ENCODE measurements around the gene LARGE2.

DNA sequence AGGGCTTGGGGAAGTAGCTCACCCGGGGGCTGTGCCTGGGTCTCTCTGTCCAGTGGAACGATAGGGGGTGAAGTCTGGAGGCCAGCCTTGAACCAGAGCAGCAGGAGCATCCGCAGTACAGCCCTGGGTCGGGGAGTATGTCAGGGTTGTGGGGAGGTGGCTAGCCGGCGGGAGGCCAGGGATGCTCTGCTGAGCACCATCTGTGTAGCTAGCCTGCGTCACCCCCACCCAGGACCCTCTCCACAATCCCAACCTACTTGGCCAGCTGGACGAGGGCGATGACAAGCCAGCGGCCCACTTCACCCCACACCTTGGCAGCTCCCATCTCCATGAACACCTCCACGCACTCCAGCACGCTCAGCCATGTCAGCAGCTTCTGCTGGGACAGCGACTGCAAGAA is 7.0 kb upstream of the LARGE2 start:
- TF ChIP-seq, protein P1, sequence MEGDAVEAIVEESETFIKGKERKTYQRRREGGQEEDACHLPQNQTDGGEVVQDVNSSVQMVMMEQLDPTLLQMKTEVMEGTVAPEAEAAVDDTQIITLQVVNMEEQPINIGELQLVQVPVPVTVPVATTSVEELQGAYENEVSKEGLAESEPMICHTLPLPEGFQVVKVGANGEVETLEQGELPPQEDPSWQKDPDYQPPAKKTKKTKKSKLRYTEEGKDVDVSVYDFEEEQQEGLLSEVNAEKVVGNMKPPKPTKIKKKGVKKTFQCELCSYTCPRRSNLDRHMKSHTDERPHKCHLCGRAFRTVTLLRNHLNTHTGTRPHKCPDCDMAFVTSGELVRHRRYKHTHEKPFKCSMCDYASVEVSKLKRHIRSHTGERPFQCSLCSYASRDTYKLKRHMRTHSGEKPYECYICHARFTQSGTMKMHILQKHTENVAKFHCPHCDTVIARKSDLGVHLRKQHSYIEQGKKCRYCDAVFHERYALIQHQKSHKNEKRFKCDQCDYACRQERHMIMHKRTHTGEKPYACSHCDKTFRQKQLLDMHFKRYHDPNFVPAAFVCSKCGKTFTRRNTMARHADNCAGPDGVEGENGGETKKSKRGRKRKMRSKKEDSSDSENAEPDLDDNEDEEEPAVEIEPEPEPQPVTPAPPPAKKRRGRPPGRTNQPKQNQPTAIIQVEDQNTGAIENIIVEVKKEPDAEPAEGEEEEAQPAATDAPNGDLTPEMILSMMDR (IDR thresholded peaks at IDR 0.05 in 8 of 11, conservative IDR thresholded peaks at IDR 0.05 in 3 of 11) = no peak
- TF ChIP-seq POLR2A (IDR thresholded peaks at IDR 0.05) (no peak), POLR2AphosphoS5 (IDR thresholded peaks at IDR 0.05) (no peak)
